Mesendoderm (in vitro differentiated cells): ENCODE results near the gene RPS18.
"Not testable (repeated sequence)": the region's sequence is repeated elsewhere in the genome, so short reads cannot be mapped to it uniquely, and the experiment has no call there.

Source experiments
- DNase-seq: peaks from one replicate; pipeline ENCODE4 v3.0.0; 2013
- H2AK5ac ChIP-seq: 2 replicates; pipeline ENCODE4 v1.6.1; 2013; ENCODE audit warnings: low read length, inconsistent platforms
- H2BK120ac ChIP-seq: 2 replicates; pipeline ENCODE4 v1.6.1; 2013; ENCODE audit warnings: low read depth, mild to moderate bottlenecking, low read length, moderate library complexity, mixed read lengths
- H2BK15ac ChIP-seq: replicated peaks from 2 replicates; pipeline ENCODE4 v1.6.1; 2013; ENCODE audit warnings: low read depth, mild to moderate bottlenecking, moderate library complexity
- H2BK5ac ChIP-seq: 2 replicates; pipeline ENCODE4 v1.6.1; 2013; ENCODE audit warnings: low read length, inconsistent platforms
- H3K18ac ChIP-seq: 2 replicates; pipeline ENCODE4 v1.6.1; 2013; ENCODE audit warnings: mild to moderate bottlenecking, low read length, mixed read lengths
- H3K23ac ChIP-seq: one replicate; pipeline ENCODE4 v1.6.1; 2013; ENCODE audit warnings: low read length
- H3K27ac ChIP-seq: 2 replicates; pipeline ENCODE4 v1.5.1; 2013; ENCODE audit warnings: low read depth, mild to moderate bottlenecking, inconsistent platforms, low read length, moderate library complexity
- H3K27me3 ChIP-seq: 2 replicates; pipeline ENCODE4 v1.6.1; 2013; ENCODE audit warnings: low read length, control low read depth, mild to moderate bottlenecking, inconsistent platforms; ENCODE audit not compliant: insufficient read depth, poor library complexity
- H3K36me3 ChIP-seq: 2 replicates; pipeline ENCODE4 v1.6.1; 2013; ENCODE audit warnings: low read length, inconsistent platforms; ENCODE audit not compliant: control insufficient read depth, insufficient read depth
- H3K4ac ChIP-seq: one replicate; pipeline ENCODE4 v1.6.1; 2013; ENCODE audit warnings: low read depth, mild to moderate bottlenecking, low read length, moderate library complexity
- H3K4me1 ChIP-seq: 2 replicates; pipeline ENCODE4 v1.6.1; 2013; ENCODE audit warnings: low read depth, low read length, inconsistent platforms; ENCODE audit not compliant: control insufficient read depth
- H3K4me2 ChIP-seq: 2 replicates; pipeline ENCODE4 v1.6.1; 2013; ENCODE audit warnings: low read length
- H3K4me3 ChIP-seq: 2 replicates; pipeline ENCODE4 v1.5.1; 2013; ENCODE audit warnings: mild to moderate bottlenecking, low read length
- H3K56ac ChIP-seq: one replicate; pipeline ENCODE4 v1.6.1; 2013; ENCODE audit warnings: low read length
- H3K79me1 ChIP-seq: 2 replicates; pipeline ENCODE4 v1.6.1; 2013; ENCODE audit warnings: low read length, inconsistent platforms
- H3K79me2 ChIP-seq: 2 replicates; pipeline ENCODE4 v1.6.1; 2013; ENCODE audit warnings: mild to moderate bottlenecking, low read length; ENCODE audit not compliant: control insufficient read depth, insufficient read depth
- H3K9ac ChIP-seq: 2 replicates; pipeline ENCODE4 v1.6.1; 2013; ENCODE audit warnings: low read length, inconsistent platforms
- H4K5ac ChIP-seq: one replicate; pipeline ENCODE4 v1.6.1; 2013; ENCODE audit warnings: low read length
- H4K8ac ChIP-seq: one replicate; pipeline ENCODE4 v1.6.1; 2013; ENCODE audit warnings: low read depth, mild to moderate bottlenecking, control low read depth, low read length, moderate library complexity
- WGBS: extraction: QIAGEN DNeasy Blood & Tissue Kit; methylation state at CpG from one replicate; pipeline ENCODE4 v1.1.7; 2013; ENCODE audit warnings: low lambda C conversion rate, missing lambda C conversion rate; ENCODE audit not compliant: insufficient coverage; ENCODE audit errors: extremely low coverage; 5-methylcytosine and 5-hydroxymethylcytosine counted together

Gene RPS18

GRCh38 chr6:33254591-33254990 lies 17.3 kb upstream of the RPS18 start:
- Histone ChIP-seq H4K5ac (no peak overlapping the region), H2AK5ac (no peak overlapping the region), H3K4me1 (no peaks in the 10 kb centered on the region), H3K36me3 (no peaks in the 10 kb centered on the region), H3K9ac (no peak overlapping the region), H3K4ac (no peak overlapping the region), H3K4me3 (no peak overlapping the region), H2BK15ac (no peak overlapping the region), H4K8ac (no peak overlapping the region), H3K18ac (no peak overlapping the region), H3K27ac (no peak overlapping the region), H2BK5ac (no peak overlapping the region), H3K56ac (no peak overlapping the region), H3K23ac (no peak overlapping the region), H3K79me1 (no peaks in the 10 kb centered on the region), H3K79me2 (no peaks in the 10 kb centered on the region), H3K4me2 (no peak overlapping the region), H2BK120ac (no peak overlapping the region), H3K27me3 (no peaks in the 10 kb centered on the region)
- no peak for DNase-seq
- no CpG with 5 or more reads among the region's 4 CpGs for WGBS

DNA sequence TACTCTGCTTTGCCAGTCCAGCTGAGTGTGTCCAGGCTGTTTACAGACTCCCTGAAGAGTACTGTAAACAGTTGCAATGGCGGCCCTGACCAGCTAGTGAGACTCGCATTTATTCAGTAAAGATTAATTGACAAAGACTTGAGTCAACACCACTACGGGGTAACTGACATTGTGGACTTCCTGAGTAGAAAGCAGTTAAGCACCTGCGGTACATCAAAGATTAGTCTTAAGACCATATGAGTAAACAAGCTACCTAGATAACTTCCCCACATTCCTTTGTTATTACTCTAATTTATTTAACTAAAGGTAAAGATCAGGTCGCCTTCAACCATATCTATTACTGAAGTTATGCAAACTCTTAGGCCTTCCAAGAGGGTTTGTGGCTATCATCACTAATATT lies 12.8 kb upstream of the RPS18 start:
- H3K4ac ChIP-seq: no peak overlapping the region
- no CpG with 5 or more reads among the region's 5 CpGs for WGBS
- no peak overlapping the region for H2BK5ac ChIP-seq
- H3K4me3 ChIP-seq: no peak overlapping the region
- no peaks in the 10 kb centered on the region for H3K4me1 ChIP-seq
- H3K36me3 ChIP-seq: peaks cover 2% of the 10 kb centered on the region
- no peak overlapping the region for H3K9ac ChIP-seq
- H3K18ac ChIP-seq: no peak overlapping the region
- H4K8ac ChIP-seq: no peak overlapping the region
- H3K27me3 ChIP-seq: no peaks in the 10 kb centered on the region
- no peak for DNase-seq
- H3K23ac ChIP-seq: no peak overlapping the region
- H3K4me2 ChIP-seq: no peak overlapping the region
- no peak overlapping the region for H3K56ac ChIP-seq
- H2BK15ac ChIP-seq: no peak overlapping the region
- H3K79me1 ChIP-seq: no peaks in the 10 kb centered on the region
- no peak overlapping the region for H2AK5ac ChIP-seq
- H2BK120ac ChIP-seq: no peak overlapping the region
- no peaks in the 10 kb centered on the region for H3K79me2 ChIP-seq
- H3K27ac ChIP-seq: no peak overlapping the region
- H4K5ac ChIP-seq: no peak overlapping the region

DNA sequence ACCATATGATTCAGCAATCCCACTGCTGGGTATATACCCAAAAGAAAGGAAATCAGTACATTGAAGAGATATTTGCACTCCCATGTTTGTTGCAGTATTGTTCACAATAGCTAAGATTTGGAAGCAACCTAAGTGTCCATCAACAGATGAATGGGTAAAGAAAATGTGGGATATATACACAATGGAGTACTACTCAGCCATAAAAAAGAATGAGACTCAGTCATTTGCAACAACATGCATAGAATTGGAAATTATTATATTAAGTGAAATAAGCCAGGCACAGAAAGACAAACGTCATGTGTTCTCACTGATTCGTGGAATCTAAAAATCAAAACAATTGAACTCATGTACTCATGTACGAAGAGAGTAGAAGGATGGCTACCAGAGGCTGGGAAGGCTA lies 9.4 kb upstream of the RPS18 start:
- not testable (repeated sequence) for H4K5ac ChIP-seq, H2AK5ac ChIP-seq, H3K27ac ChIP-seq, H3K4ac ChIP-seq, H3K9ac ChIP-seq, H3K4me2 ChIP-seq, H2BK5ac ChIP-seq, H3K79me1 ChIP-seq, H3K4me3 ChIP-seq, H3K18ac ChIP-seq, DNase-seq, H3K23ac ChIP-seq, H3K36me3 ChIP-seq, H2BK15ac ChIP-seq, H2BK120ac ChIP-seq, H3K56ac ChIP-seq, H4K8ac ChIP-seq, H3K79me2 ChIP-seq, H3K4me1 ChIP-seq, H3K27me3 ChIP-seq
- no CpG with 5 or more reads among the region's 3 CpGs for WGBS

DNA sequence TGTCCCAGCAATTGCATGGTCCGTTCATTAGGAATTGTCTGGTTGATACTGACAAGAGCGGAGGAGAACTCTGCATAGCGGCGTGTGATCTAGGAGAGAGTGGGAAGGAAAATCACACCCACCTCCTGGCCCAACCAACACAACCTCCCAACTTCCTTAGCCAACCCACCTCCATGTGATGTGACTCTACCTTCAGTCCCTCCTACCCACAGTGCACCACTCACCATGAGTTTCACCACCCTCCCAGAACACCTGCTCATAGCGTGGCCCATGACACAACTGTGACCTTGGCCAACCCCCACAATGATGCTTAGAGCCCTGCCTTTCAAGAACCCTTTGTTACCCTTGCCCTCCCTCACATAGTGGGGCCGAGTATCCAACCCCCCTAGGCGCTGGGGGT lies 7.9 kb upstream of the RPS18 start:
- H3K4me1 ChIP-seq: no peaks in the 10 kb centered on the region
- H3K27ac ChIP-seq: no peak overlapping the region
- no peak overlapping the region for H3K4me3 ChIP-seq
- no peak overlapping the region for H4K5ac ChIP-seq
- no peak overlapping the region for H4K8ac ChIP-seq
- no CpG with 5 or more reads among the region's 7 CpGs for WGBS
- H3K4ac ChIP-seq: no peak overlapping the region
- H3K4me2 ChIP-seq: no peak overlapping the region
- no peak overlapping the region for H2AK5ac ChIP-seq
- peaks cover 4% of the 10 kb centered on the region for H3K36me3 ChIP-seq
- H2BK120ac ChIP-seq: no peak overlapping the region
- no peak overlapping the region for H3K23ac ChIP-seq
- no peak overlapping the region for H3K18ac ChIP-seq
- H3K79me2 ChIP-seq: no peaks in the 10 kb centered on the region
- H3K9ac ChIP-seq: no peak overlapping the region
- H3K56ac ChIP-seq: no peak overlapping the region
- H2BK15ac ChIP-seq: no peak overlapping the region
- no peak for DNase-seq
- no peak overlapping the region for H2BK5ac ChIP-seq
- no peaks in the 10 kb centered on the region for H3K27me3 ChIP-seq
- no peaks in the 10 kb centered on the region for H3K79me1 ChIP-seq

GRCh38 chr6:33271117-33271467 lies 783 bp upstream of the RPS18 start:
- Histone ChIP-seq H3K4me2 (peak overlapping the region; percentile 95), H3K4me1 (peaks cover 3% of the 10 kb centered on the region), H4K5ac (peak overlapping the region; percentile 98), H2BK15ac (no peak overlapping the region), H3K79me1 (peaks cover 13% of the 10 kb centered on the region), H3K56ac (peak overlapping the region; percentile 99), H2AK5ac (peak overlapping the region; percentile 99), H3K4ac (peak overlapping the region; percentile 64), H4K8ac (no peak overlapping the region), H3K9ac (peak overlapping the region; percentile 99), H3K36me3 (peaks cover 12% of the 10 kb centered on the region), H2BK5ac (peak overlapping the region; percentile 79), H2BK120ac (no peak overlapping the region), H3K27me3 (no peaks in the 10 kb centered on the region), H3K18ac (peak overlapping the region; percentile 85), H3K4me3 (peak overlapping the region; percentile 99), H3K27ac (peak overlapping the region; percentile 49), H3K23ac (peak overlapping the region; percentile 34), H3K79me2 (peaks cover 37% of the 10 kb centered on the region)
- DNase-seq: no peak
- WGBS: no CpG with 5 or more reads among the region's 7 CpGs
